Heart right ventricle (tissue), 16 donors: ENCODE results near the gene RHBDL2. TPM values are rescaled to one million over a fixed set of nuclear protein-coding genes. Genes with fewer than 3 reads are reported as not detected.

Experiments used
- ATAC-seq, 8 donors: fragments of 200-7000 bp; cut with Tn5 transposase; one replicate each; pipeline ENCODE4 v1.9.1; 2020; ENCODE audit warnings: mild to moderate bottlenecking in 8 of 8, moderate library complexity in 8 of 8, moderate number of reproducible peaks in 1 of 8
- DNase-seq, 2 donors: peaks; one replicate each; pipeline ENCODE4 v3.0.0-alpha.2; 2020
- H3K27ac ChIP-seq, 10 donors: fragments of 200-600 bp; sonication (generic) in 2 of 10; one replicate each; pipeline versions ENCODE4 v1.5.0 to v1.8.0; 2020 to 2022; ENCODE audit warnings: mild to moderate bottlenecking in 3 of 10
- H3K27me3 ChIP-seq, 7 donors: fragments of 200-600 bp; one replicate each; pipeline ENCODE4 v1.8.0; 2021 to 2022; ENCODE audit warnings: mild to moderate bottlenecking in 2 of 7
- H3K36me3 ChIP-seq, 9 donors: fragments of 200-600 bp; sonication (generic) in 1 of 9; one replicate each; pipeline versions ENCODE4 v1.5.0 to v1.8.0; 2020 to 2022; ENCODE audit warnings: mild to moderate bottlenecking in 2 of 9
- H3K4me1 ChIP-seq, 9 donors: fragments of 200-600 bp; sonication (generic) in 1 of 9; one replicate each; pipeline versions ENCODE4 v1.5.0 to v1.8.0; 2020 to 2022; ENCODE audit warnings: mild to moderate bottlenecking in 4 of 9
- H3K4me3 ChIP-seq, 10 donors: fragments of 200-600 bp; sonication (generic) in 2 of 10; one replicate each; pipeline versions ENCODE4 v1.5.0 to v1.8.0; 2020 to 2022; ENCODE audit warnings: mild to moderate bottlenecking in 7 of 10, moderate library complexity in 2 of 10
- H3K9me3 ChIP-seq, 11 donors: fragments of 200-600 bp in 10 of 11; sonication (generic) in 2 of 11; one replicate each; pipeline versions ENCODE4 v1.5.0 to v1.8.0; 2013 to 2022; ENCODE audit warnings: mild to moderate bottlenecking in 2 of 11, control low read depth in 1 of 11, moderate library complexity in 1 of 11
- WGBS, 2 donors: extraction: QIAGEN DNeasy Blood & Tissue Kit; methylation state at CpG; one replicate each; pipeline ENCODE4 v1.1.7; 2013; ENCODE audit warnings: inconsistent platforms in 1 of 2; 5-methylcytosine and 5-hydroxymethylcytosine counted together
- intact Hi-C, 10 donors: fragments of 100-400 bp; cut with DNase I; formaldehyde crosslinking; loops; one replicate each; pipeline versions ENCODE4 v1.11.1 to v1.14.2; 2022
- long read RNA-seq, 3 donors: library from polyadenylated mRNA; unstranded; transcript quantifications; one replicate each; pipeline ENCODE4 v2.0.0, GENCODE V29; 2020 to 2021
- polyA plus RNA-seq, 2 donors: library from polyadenylated mRNA; stranded (reverse); fragments of 200-250 nt; gene quantifications; one replicate each; pipeline ENCODE4 v1.2.3, GENCODE V29; 2013
- total RNA-seq, 10 donors: library from RNA; stranded (reverse); fragmentation: NEBNext Ultra II Directional in 3 of 10; extraction: Animal tissue kit (Norgen Biotek cat#: 25700) in 3 of 10; gene quantifications; one replicate each; pipeline versions ENCODE4 v1.2.1 to v1.2.4, GENCODE V29; 2021 to 2023
- TF ChIP-seq, protein P1 (sequence below), 9 donors: fragments of 200-600 bp; sonication (generic) in 2 of 9; IDR thresholded peaks; one replicate each; pipeline versions ENCODE4 v1.5.0 to v1.8.0; 2021 to 2022; ENCODE audit warnings: antibody characterized with exemption in 9 of 9, mild to moderate bottlenecking in 5 of 9, moderate library complexity in 1 of 9
- donor health status: Arrhythmogenic right ventricular cardiomyopathy.
- donor health status: ischemic (EF 13 %, LVEDD 7.1; RV severe dilation, severe dysfunction).
- donor health status: healthy with polysubstance abuse.
- donor health status: DM: no; HTN: yes; CAD: no.
- donor health status: DM: no; HTN: no; CAD: no.
- donor health status: ischemic (EF 25% LVEDD 6.9; RV normal size, moderate dysfunction).
- donor health status: ischemic (EF 25% LVEDD 5.7; RV mildly dilated, moderate dysfunction).
- donor health status: healthy.
- donor health status: DM: yes; HTN: yes; CAD: no.
- donor health status: Ischemic cardiomyopathy.
- donor health status: ischemic (EF 35%, LVEDD 5.7; RV mildly dilated, moderate dysfunction).
- donor health status: nonischemic (EF 11% LVEDD 7.7; RV severe dilation, severe dysfunction).
- donor health status: DM: yes; HTN: yes; CAD: no.
- donor health status: PGD.
- donor health status: ischemic (EF 29% LVEDD 5.4; RV normal size, mild dysfunction).
- donor health status: nonischemic (EF 23%, LVEDD 6.1; RV moderate dilation, normal function).

The RHBDL2 gene, protein sequence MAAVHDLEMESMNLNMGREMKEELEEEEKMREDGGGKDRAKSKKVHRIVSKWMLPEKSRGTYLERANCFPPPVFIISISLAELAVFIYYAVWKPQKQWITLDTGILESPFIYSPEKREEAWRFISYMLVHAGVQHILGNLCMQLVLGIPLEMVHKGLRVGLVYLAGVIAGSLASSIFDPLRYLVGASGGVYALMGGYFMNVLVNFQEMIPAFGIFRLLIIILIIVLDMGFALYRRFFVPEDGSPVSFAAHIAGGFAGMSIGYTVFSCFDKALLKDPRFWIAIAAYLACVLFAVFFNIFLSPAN
- total RNA-seq (under 1 TPM in 2 of 10 donors, not detected in 8; 0.11 to 0.37 TPM), polyA plus RNA-seq (under 1 TPM; 0.30 to 0.51 TPM)
- long read RNA-seq, donor 1, partial matches to known transcripts = 0 of 1 reads
- long read RNA-seq, donor 1, other reads (novel, unspliced or antisense) = 0 of 1 reads
- long read RNA-seq, donor 2 = 0 reads
- long read RNA-seq, donor 3, partial matches to known transcripts = 0 of 1 reads
- long read RNA-seq, donor 3, other reads (novel, unspliced or antisense) = 0 of 1 reads

DNA sequence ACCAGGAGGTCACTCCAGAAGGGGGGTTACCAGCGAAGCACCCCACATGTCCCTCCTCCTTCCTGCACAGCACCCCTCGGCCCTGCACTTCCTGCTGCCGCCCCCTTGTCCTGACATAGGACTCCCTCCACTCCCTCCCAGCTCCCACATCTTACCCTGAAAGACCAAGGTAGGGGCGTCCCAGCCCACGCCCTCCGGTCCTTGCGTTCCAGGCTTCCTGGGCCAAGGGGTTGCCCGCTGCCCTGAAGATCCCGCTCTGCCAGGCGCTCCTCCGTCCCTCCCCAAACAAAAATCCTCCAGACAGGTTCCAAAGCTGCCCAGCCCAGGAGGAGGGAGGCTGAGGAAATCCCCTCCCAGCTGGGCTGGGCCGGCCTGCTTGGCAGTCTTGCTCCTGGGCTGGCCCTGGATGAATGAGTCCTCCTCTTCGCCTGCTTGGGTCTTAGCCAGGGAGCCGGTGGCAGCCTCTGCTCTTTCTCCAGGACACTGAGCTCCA lies at the start of gene RHBDL2:
Gene RHBDL2 (minus strand): TSS at position 304 of the 493 bp plus-strand sequence. CDS start 22,618 bp downstream, outside the sequence.
- DNase-seq (peak; percentile 71 to 72), ATAC-seq (peak; percentile 82 to 95 (median 94))
- Histone ChIP-seq H3K9me3 (no peaks in the 10 kb centered on the region), H3K36me3 (no peaks in the 10 kb centered on the region), H3K4me1 (peaks cover 0 to 16% (median 9%) of the 10 kb centered on the region in 9 donors), H3K4me3 (peak within 1 kb of the TSS in 9 of 10 donors; percentile 5 to 57 (median 50)), H3K27me3 (no peaks in the 10 kb centered on the region), H3K27ac (no peak within 1 kb of the TSS)
- TF ChIP-seq, protein P1, sequence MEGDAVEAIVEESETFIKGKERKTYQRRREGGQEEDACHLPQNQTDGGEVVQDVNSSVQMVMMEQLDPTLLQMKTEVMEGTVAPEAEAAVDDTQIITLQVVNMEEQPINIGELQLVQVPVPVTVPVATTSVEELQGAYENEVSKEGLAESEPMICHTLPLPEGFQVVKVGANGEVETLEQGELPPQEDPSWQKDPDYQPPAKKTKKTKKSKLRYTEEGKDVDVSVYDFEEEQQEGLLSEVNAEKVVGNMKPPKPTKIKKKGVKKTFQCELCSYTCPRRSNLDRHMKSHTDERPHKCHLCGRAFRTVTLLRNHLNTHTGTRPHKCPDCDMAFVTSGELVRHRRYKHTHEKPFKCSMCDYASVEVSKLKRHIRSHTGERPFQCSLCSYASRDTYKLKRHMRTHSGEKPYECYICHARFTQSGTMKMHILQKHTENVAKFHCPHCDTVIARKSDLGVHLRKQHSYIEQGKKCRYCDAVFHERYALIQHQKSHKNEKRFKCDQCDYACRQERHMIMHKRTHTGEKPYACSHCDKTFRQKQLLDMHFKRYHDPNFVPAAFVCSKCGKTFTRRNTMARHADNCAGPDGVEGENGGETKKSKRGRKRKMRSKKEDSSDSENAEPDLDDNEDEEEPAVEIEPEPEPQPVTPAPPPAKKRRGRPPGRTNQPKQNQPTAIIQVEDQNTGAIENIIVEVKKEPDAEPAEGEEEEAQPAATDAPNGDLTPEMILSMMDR (IDR thresholded peaks at IDR 0.05) = no peak
- intact Hi-C loops = loop anchor here in 1 of 10 donors (5.0 kb wide), 1 partner anchor 51 kb away; the partner anchor contains the start of gene AKIRIN1
- 26 to 32% methylated on average over 14 of the region's 14 CpGs for WGBS, 2 donors

DNA sequence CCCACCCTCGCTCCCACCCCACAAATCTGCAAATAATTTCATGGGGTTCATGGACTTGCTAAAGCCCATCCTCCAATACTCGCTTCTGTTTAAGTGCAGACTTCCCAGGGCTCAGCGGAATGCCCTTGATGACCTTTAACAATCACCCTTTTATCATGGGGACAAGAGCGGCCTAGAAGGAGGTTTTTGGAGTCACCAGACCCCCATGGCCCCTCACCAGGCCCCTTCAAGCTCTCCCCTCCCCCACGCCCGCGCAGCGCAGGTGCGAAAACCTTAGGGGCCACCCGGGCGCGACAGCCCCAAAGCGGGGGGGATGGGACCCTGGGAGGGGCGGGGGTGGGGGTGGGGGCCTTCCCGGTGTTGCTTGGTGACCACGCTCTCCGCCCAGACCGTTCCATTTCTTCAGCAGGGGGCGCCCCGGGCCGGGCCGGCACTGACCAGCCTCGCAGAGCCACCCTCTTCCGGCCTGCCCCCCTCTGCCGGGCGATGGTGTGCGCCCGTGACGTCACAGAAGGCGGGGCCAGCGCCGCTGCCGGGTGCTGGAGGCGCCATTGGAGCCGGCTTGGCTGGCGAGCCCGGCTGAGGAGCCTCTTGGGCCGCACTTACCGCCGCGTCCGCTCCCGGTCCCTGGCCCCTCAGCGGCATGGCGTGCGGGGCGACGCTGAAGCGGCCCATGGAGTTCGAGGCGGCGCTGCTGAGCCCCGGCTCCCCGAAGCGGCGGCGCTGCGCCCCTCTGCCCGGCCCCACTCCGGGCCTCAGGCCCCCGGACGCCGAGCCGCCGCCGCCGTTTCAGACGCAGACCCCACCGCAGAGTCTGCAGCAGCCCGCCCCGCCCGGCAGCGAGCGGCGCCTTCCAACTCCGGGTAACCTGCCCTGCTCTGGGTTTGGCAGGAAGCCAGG lies 49.4 kb upstream of the RHBDL2 start, which contains the start of gene AKIRIN1:
Gene AKIRIN1 (plus strand): TSS at position 539 of the 900 bp plus-strand sequence. CDS start 105 bp downstream, at position 644.
- 0 to 1% methylated on average over 73 to 76 of the region's 76 CpGs for WGBS, 2 donors
- peak; percentile 98 to 100 for DNase-seq
- peak; percentile 97 to 99 (median 98) for ATAC-seq

DNA sequence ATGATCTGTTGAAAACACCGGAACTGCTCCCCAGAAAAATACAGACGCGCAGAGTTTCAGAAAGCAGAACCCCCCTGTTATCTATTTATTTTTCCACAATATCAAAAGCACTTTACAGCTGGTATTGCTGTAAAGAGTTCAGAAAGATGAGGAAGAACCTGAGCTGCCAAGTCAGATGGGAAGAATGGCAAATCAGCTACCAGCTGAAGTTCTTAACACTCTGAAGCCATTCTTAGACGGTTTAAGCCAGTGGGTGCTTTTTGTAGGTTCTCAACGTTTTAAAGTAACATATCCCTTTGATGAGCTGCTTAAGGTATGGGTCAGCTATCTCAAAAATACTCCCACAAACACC lies 48.7 kb upstream of the RHBDL2 start:
- TF ChIP-seq, protein P1 (IDR thresholded peaks at IDR 0.05) = no peak
- WGBS, 2 donors = 24 to 30% methylated on average over 5 of the region's 5 CpGs
- peak in 2 of 8 donors; percentile 0 to 3 for ATAC-seq
- Histone ChIP-seq H3K36me3 (peaks cover 0 to 26% (median 0%) of the 10 kb centered on the region in 9 donors), H3K27me3 (no peaks in the 10 kb centered on the region), H3K4me3 (peak overlapping the region in 9 of 10 donors; percentile 77 to 99 (median 95)), H3K27ac (peak overlapping the region; percentile 81 to 98 (median 97)), H3K4me1 (peaks cover 0 to 42% (median 27%) of the 10 kb centered on the region in 9 donors), H3K9me3 (no peaks in the 10 kb centered on the region)
- no peak for DNase-seq
- intact Hi-C loops = loop anchor here in 8 of 10 donors (5.0 to 10.0 kb wide), 6 partner anchors 37 to 133 kb away; partner anchors contain the start of genes MYCBP (in 4 of the 8), NDUFS5 (in 2 of the 8), RRAGC (in 2 of the 8) and RHBDL2 (in 1 of the 8)

More for the DNA sequence above, 49.4 kb upstream of the RHBDL2 start, which contains the start of gene AKIRIN1:
- no peaks in the 10 kb centered on the region for H3K9me3 ChIP-seq
- intact Hi-C loops = loop anchor here in 8 of 10 donors (5.0 to 10.0 kb wide), 6 partner anchors 36 to 134 kb away; partner anchors contain the start of genes MYCBP (in 4 of the 8), NDUFS5 (in 2 of the 8), RRAGC (in 2 of the 8) and RHBDL2 (in 1 of the 8)
- TF ChIP-seq, protein P1 (IDR thresholded peaks at IDR 0.05) = peak in 8 of 9 donors; percentile 10 to 55 (median 46)
- H3K4me1 ChIP-seq = peaks cover 0 to 44% (median 28%) of the 10 kb centered on the region in 9 donors
- peak within 1 kb of the TSS; percentile 77 to 99 (median 94) for H3K4me3 ChIP-seq
- no peaks in the 10 kb centered on the region for H3K27me3 ChIP-seq
- H3K36me3 ChIP-seq = peaks cover 0 to 32% (median 0%) of the 10 kb centered on the region in 9 donors
- peak within 1 kb of the TSS; percentile 81 to 98 (median 97) for H3K27ac ChIP-seq
